Metanephros (tissue), 2 donors: ENCODE data around the gene KLF11. TPM values are rescaled to one million over a fixed set of nuclear protein-coding genes. Genes with fewer than 3 reads are reported as not detected.

Experiments
- small RNA-seq: library from RNA; depleted of rRNA; stranded (forward); fragments of <200 nt; gene quantifications from one replicate; pipeline ENCODE3, GENCODE V24; 2014; ENCODE audit warnings: low replicate concordance
- total RNA-seq: library from RNA; depleted of rRNA; stranded (reverse); fragments of >200 nt; gene quantifications from one replicate; pipeline ENCODE4 v1.2.3, GENCODE V29; 2014

KLF11 gene
- total RNA-seq: 18.2 TPM

DNA sequence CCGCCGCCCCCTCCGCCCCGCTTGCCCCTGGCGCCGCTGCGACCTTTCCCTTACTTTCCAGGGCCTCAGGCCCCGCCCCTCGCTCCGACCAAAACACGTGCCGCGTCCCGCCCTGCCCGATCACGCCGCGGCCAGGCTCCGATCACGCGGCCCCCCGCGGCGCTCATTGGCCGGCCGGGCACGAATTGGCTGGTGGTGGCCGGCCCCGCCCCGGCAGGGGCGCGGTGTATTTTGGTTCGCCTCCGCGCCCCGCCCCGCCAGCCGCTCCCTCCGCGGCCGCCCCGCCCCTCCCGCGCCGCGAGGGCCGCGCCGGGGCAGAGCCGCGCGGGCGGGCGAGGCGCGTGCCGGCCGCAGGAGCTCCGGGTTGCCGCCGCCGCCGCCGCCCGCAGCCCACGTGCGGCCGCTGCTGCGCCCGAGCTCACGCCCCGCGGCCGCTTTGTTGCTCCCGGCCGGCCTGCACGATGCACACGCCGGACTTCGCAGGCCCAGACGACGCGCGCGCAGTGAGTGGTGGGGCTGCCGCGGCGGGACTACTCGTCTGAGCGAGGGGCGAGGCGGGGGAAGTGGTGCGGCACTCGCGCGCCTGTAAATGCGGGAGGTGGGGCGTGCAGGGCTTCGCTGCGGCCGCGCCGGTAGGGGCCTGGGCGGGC, at the start of gene KLF11:
KLF11 (plus strand) TSS at position 295 of the 650 bp plus-strand sequence; CDS start at position 462, 167 bp downstream.

DNA sequence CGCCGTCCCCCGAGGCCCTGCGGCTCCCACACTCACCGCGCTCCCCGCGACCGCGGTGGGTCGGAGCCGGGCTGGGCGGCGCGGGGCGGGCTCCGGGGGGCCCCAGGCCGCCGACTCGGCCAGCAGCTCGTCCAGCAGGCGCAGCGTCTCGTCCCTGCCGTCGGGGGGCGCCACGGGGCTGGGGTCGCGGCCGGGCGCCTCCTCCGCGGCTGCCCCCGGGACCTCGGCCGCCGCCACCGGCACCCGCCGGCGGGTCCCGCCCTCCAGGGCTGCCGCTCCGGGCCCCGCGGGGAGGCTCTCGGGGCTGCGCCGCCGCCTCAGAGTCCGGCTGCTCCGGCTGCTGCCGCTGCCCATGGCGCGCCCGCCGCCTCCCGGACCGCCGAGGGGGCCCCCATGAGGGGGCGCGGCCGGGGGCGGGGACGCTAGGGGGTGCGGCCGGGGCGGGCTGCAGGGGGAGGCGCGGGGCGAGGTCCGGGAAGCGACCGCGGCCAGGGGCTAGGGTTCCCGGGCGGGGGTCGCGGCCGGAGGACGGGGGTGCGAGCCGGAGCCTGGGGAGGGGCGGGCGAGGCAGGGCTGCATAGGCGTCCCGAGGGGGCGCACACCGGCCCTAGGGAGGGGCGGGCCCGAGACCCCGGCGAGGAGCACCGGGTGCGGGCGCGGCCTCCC, 36.7 kb downstream of the KLF11 start, which contains the start of gene CYS1:
CYS1 (minus strand) TSS at position 542 of the 666 bp plus-strand sequence; CDS start at position 354, 188 bp downstream.

Small RNA genes within 50 kb of the gene (small RNA-seq; reads per million reads assigned to genes)
- not detected for gene RF00568

Other genes starting within 250 kb of the KLF11 start
- gene TAF1B, start 200.1 kb upstream of the KLF11 start, total RNA-seq: 37.7 TPM
- gene GRHL1, start 91.9 kb upstream of the KLF11 start, total RNA-seq: 5.4 TPM
- gene CYS1, start 36.9 kb downstream of the KLF11 start, total RNA-seq: 151 TPM
- gene RRM2, start 79.2 kb downstream of the KLF11 start, total RNA-seq: 26.7 TPM